Ascending aorta (tissue), 2 donors: ENCODE measurements around the gene CDK14. TPM values are rescaled to one million over a fixed set of nuclear protein-coding genes. Genes with fewer than 3 reads are reported as not detected.
"Not testable (repeated sequence)": the region's sequence is repeated elsewhere in the genome, so short reads cannot be mapped to it uniquely, and the experiment has no call there.

Experiments
- DNase-seq, 2 donors: peaks; one replicate each; pipeline ENCODE4 v3.0.0-alpha.2; 2019; ENCODE audit warnings: low spot score in 2 of 2
- H3K27ac ChIP-seq, 2 donors: fragments of 200-600 bp; sonication (generic); one replicate each; pipeline ENCODE4 v1.5.1; 2016 to 2017; ENCODE audit warnings: mild to moderate bottlenecking in 1 of 2
- H3K27me3 ChIP-seq: fragments of 200-600 bp; sonication (generic); one replicate; pipeline ENCODE4 v1.5.1; 2017
- H3K36me3 ChIP-seq, 2 donors: fragments of 200-600 bp; sonication (generic); one replicate each; pipeline ENCODE4 v1.5.1; 2016
- H3K4me1 ChIP-seq, 2 donors: fragments of 200-600 bp; sonication (generic); one replicate each; pipeline ENCODE4 v1.5.1; 2016 to 2017; ENCODE audit warnings: mild to moderate bottlenecking in 1 of 2
- H3K4me3 ChIP-seq, 2 donors: fragments of 200-600 bp; sonication (generic); one replicate each; pipeline ENCODE4 v1.5.1; 2016 to 2017; ENCODE audit warnings: mild to moderate bottlenecking in 1 of 2
- H3K9me3 ChIP-seq, 2 donors: fragments of 200-600 bp; sonication (generic); one replicate each; pipeline ENCODE4 v1.5.1; 2016
- intact Hi-C: fragments of 100-400 bp; cut with DNase I; formaldehyde crosslinking; loops from one replicate; pipeline ENCODE4 v1.15.1; 2023
- total RNA-seq: library from RNA; depleted of rRNA; stranded (reverse); fragments of >200 nt; gene quantifications from one replicate; pipeline ENCODE4 v1.1.0, GENCODE V29; 2016
- TF ChIP-seq, protein P1 (sequence below), 3 experiments: fragments of 200-600 bp in 2 of 3; fragments of 450-650 bp in 1 of 3; sonication (generic) in 2 of 3; IDR thresholded peaks; one replicate each; pipeline ENCODE4 v1.5.1; 2016 to 2019; ENCODE audit warnings: antibody characterized with exemption in 3 of 3, mild to moderate bottlenecking in 1 of 3, moderate library complexity in 1 of 3

CDK14 gene
- total RNA-seq, 1 donor from 2014 or later: 5.1 TPM

DNA sequence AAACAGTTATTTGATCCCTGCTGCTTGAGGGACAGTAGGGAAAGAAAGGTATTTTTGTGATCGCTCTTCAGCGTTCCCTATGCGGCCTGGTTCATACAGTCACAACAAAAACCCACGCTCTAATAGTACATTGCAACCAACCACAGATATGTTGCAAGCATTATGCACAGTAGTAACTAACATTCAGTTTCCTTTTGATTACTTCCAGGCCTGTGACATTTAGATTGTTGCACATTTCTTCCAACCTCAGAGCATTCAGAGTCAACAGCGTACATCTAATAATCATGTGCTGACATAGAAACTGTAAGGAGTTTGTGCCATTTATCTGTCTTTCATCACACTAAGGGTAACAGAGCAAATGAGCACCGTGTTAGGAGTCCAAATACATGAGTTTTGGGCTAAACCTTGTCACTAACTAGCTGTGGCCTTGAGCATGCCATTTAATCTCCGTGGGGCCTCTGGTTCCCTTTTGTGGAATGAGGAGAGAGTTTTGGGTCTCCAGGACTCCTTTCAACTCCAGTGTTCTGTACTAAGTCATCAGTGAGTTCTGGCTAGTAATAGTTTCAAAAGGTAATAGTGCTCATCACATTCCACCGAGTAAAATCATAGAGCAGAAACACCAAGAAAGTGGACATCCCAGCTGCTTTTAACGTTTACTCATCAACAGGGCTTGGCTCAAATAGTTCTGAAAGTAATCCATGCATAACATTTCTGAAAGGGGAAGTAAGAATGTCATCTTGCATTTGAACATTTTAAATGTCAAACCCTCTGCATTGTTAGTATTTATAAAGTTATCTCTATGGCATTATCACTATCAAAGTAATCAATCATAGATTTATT, 569.1 kb downstream of the CDK14 start:
- no peaks in the 10 kb centered on the region for H3K9me3 ChIP-seq
- no peaks in the 10 kb centered on the region for H3K36me3 ChIP-seq
- TF ChIP-seq, protein P1, sequence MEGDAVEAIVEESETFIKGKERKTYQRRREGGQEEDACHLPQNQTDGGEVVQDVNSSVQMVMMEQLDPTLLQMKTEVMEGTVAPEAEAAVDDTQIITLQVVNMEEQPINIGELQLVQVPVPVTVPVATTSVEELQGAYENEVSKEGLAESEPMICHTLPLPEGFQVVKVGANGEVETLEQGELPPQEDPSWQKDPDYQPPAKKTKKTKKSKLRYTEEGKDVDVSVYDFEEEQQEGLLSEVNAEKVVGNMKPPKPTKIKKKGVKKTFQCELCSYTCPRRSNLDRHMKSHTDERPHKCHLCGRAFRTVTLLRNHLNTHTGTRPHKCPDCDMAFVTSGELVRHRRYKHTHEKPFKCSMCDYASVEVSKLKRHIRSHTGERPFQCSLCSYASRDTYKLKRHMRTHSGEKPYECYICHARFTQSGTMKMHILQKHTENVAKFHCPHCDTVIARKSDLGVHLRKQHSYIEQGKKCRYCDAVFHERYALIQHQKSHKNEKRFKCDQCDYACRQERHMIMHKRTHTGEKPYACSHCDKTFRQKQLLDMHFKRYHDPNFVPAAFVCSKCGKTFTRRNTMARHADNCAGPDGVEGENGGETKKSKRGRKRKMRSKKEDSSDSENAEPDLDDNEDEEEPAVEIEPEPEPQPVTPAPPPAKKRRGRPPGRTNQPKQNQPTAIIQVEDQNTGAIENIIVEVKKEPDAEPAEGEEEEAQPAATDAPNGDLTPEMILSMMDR (IDR thresholded peaks at IDR 0.05): no peak
- no peaks in the 10 kb centered on the region for H3K27me3 ChIP-seq
- intact Hi-C loops: no loop called here
- no peak overlapping the region for H3K4me3 ChIP-seq
- no peak overlapping the region for H3K27ac ChIP-seq
- no peak for DNase-seq
- H3K4me1 ChIP-seq: peaks cover 0 to 4% of the 10 kb centered on the region in 2 donors

DNA sequence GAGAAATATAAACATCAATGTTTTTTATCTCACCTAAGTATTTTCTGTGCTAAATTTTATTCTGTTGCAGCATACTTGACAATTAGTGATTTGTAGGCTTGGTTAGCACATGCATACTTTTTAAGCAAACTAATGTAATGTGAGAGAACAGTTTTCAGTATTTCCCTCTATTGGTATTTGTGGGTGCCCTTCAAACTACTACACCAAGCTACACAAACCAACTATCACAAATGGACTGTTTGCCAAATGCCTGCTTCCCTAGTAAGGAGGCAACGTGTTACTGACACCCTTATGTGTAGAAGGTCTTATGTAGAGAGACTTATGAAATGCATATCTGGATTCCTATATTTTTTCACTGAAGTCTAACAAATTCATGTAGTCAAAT, 569.7 kb downstream of the CDK14 start:
- DNase-seq: no peak
- no peaks in the 10 kb centered on the region for H3K9me3 ChIP-seq
- TF ChIP-seq, protein P1 (IDR thresholded peaks at IDR 0.05): no peak
- H3K4me1 ChIP-seq: peaks cover 0 to 4% of the 10 kb centered on the region in 2 donors
- H3K4me3 ChIP-seq: no peak overlapping the region
- no peaks in the 10 kb centered on the region for H3K27me3 ChIP-seq
- H3K27ac ChIP-seq: no peak overlapping the region
- intact Hi-C loops: no loop called here
- no peaks in the 10 kb centered on the region for H3K36me3 ChIP-seq

DNA sequence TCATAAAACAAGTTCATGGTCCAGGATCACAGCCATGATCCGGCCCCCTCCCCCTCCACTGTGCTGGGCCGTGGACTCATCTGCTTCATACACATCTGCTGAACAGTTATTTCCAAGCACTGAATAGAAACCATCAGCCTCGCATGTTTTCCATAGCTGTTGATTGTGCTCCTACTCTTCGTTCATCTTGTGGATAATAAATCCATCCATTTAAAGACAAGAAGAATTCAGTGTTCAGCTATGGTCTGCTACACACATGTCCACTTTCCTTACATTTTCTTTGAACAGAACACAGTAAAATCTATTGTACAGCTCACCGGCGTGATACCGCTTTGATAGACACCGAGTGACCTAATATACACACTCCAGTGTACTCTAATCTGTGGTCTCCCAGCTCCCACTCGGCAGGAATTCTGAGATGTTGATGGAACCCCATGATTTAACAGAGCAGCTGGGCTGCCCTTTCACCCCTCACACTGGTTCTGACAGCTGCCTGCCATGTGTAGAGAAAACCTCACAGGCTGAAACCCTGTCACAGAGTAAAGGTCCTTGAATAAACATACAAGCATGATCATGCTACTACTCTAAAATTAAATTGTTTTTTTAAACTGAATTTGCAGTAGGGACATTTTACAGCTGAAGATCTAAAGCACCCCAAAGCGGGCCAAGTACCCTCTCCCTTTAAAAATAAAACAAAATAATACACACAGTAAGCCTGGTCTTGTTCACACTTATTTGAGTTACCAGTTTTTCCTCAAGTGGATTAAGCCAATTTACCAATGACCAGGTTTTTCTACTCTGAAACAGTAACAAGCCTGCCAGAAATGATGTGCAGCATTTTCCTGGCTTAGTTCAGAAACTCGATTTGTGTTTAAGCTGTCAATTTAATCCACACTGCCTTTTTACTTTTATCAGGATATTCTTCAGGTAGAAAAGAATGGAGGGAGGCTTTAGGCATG, 573.0 kb downstream of the CDK14 start:
- TF ChIP-seq, protein P1 (IDR thresholded peaks at IDR 0.05): no peak
- Histone ChIP-seq H3K27me3 (no peaks in the 10 kb centered on the region), H3K9me3 (no peaks in the 10 kb centered on the region), H3K4me3 (no peak overlapping the region), H3K27ac (no peak overlapping the region), H3K36me3 (no peaks in the 10 kb centered on the region), H3K4me1 (no peaks in the 10 kb centered on the region)
- DNase-seq: no peak
- intact Hi-C loops: no loop called here

DNA sequence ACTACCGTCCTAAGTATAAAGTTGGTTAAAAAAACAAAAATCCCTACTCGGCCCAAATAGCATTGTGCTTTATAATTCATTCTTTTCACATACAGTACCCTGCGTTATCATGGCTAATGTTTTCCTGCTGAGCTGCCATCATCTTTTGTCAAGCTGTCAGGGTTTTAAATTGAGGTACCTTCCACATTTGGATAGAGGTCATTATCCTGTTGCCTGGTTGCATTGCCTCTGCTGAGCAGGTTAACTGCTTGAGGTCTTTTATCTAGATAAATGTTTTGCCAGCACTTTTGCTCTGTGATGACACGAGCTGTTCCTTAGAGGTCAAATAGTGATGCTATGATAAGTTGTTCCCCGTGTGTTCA, 573.7 kb downstream of the CDK14 start:
- TF ChIP-seq, protein P1 (IDR thresholded peaks at IDR 0.05): no peak
- Histone ChIP-seq H3K27ac (no peak overlapping the region), H3K36me3 (no peaks in the 10 kb centered on the region), H3K9me3 (no peaks in the 10 kb centered on the region), H3K4me3 (no peak overlapping the region), H3K4me1 (no peaks in the 10 kb centered on the region), H3K27me3 (no peaks in the 10 kb centered on the region)
- intact Hi-C loops: no loop called here
- no peak for DNase-seq

DNA sequence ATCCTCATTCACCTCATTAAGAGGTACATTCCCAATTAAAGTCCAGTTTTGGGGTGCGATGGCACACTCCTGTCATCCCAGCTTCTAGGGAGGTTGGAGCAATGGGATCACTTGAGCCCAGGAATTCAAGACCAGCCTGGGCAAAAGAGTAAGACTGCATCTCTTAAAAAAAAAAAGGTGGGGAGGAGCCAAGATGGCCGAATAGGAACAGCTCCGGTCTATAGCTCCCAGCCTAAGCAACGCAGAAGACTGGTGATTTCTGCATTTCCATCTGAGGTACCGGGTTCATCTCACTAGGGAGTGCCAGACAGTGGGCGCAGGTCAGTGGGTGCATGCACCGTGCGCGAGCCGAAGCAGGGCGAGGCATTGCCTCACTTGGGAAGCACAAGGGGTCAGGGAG, 577.1 kb downstream of the CDK14 start:
- H3K36me3 ChIP-seq, H3K4me3 ChIP-seq, H3K4me1 ChIP-seq, H3K9me3 ChIP-seq, intact Hi-C loops, H3K27ac ChIP-seq, DNase-seq, H3K27me3 ChIP-seq: not testable (repeated sequence)

DNA sequence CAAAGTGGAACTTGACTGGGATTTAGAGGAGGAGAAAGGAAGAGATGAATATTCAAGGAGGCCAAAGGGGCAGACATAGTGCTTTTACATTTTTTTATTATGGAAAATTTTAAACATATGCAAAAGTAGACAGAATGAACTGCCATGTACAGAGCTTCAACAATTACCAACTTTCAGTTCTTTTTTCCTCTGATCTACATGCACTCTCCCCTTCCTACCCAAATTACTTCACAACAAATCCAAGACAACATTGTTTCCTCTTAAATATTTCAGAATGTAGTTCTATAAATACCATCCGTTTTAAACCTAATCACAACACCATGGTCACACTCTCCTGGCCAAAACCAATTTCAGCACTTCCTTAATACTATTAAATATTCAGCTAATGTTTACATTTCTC, 584.6 kb downstream of the CDK14 start:
- no peaks in the 10 kb centered on the region for H3K36me3 ChIP-seq

More for the DNA sequence above, 584.6 kb downstream of the CDK14 start:
- Histone ChIP-seq H3K4me1 (no peaks in the 10 kb centered on the region), H3K27me3 (no peaks in the 10 kb centered on the region), H3K27ac (no peak overlapping the region), H3K9me3 (no peaks in the 10 kb centered on the region), H3K4me3 (no peak overlapping the region)
- TF ChIP-seq, protein P1 (IDR thresholded peaks at IDR 0.05): no peak
- no peak for DNase-seq
- intact Hi-C loops: no loop called here
